ENCODE results near the gene NLK.
"Not testable (repeated sequence)": the region's sequence is repeated elsewhere in the genome, so short reads cannot be mapped to it uniquely, and the experiment has no call there.

NLK gene

GRCh38 chr17:28042657-28042720 lies at the start of gene NLK:
Gene NLK (plus strand): TSS chr17:28042677. CDS start chr17:28042874, 197 bp downstream.
- Histone ChIP-seq H3K9me3 (ENCODE audit: control insufficient read depth in 2 of 2, low read length in 2 of 2) (no peaks in the 10 kb centered on the region), H3K4me3 (ENCODE audit: low read length in 2 of 2) (peak within 1 kb of the TSS; percentile 61 to 84), H3K9ac (ENCODE audit: low read length in 2 of 2) (peak within 1 kb of the TSS; percentile 64 to 76), H3K27me3 (ENCODE audit: control insufficient read depth in 1 of 2, insufficient read depth in 2 of 2, low read length in 2 of 2) (no peaks in the 10 kb centered on the region), H3K4me1 (ENCODE audit: control insufficient read depth, insufficient read depth, low read length) (peaks cover 10% of the 10 kb centered on the region), H3K36me3 (ENCODE audit: control insufficient read depth in 2 of 2, insufficient read depth in 2 of 2, low read length in 2 of 2) (no peaks in the 10 kb centered on the region), H3K27ac (ENCODE audit: low read length) (peak within 1 kb of the TSS; percentile 46)

GRCh38 chr17:27993161-27993695 lies 49.2 kb upstream of the NLK start:
- Histone ChIP-seq H3K4me1 (ENCODE audit: control insufficient read depth, insufficient read depth, low read length) (no peaks in the 10 kb centered on the region), H3K36me3 (ENCODE audit: control insufficient read depth in 2 of 2, insufficient read depth in 2 of 2, low read length in 2 of 2) (no peaks in the 10 kb centered on the region), H3K27me3 (ENCODE audit: control insufficient read depth in 1 of 2, insufficient read depth in 2 of 2, low read length in 2 of 2) (no peaks in the 10 kb centered on the region), H3K27ac (ENCODE audit: low read length) (no peak overlapping the region), H3K4me3 (ENCODE audit: low read length in 2 of 2) (no peak overlapping the region), H3K9me3 (ENCODE audit: control insufficient read depth in 2 of 2, low read length in 2 of 2) (no peaks in the 10 kb centered on the region), H3K9ac (ENCODE audit: low read length in 2 of 2) (no peak overlapping the region)

GRCh38 chr17:27993723-27994310 lies 48.7 kb upstream of the NLK start:
- H3K9me3 ChIP-seq (ENCODE audit: control insufficient read depth in 2 of 2, low read length in 2 of 2) = no peaks in the 10 kb centered on the region
- H3K4me3 ChIP-seq (ENCODE audit: low read length in 2 of 2) = no peak overlapping the region
- no peaks in the 10 kb centered on the region for H3K4me1 ChIP-seq (ENCODE audit: control insufficient read depth, insufficient read depth, low read length)
- no peak overlapping the region for H3K9ac ChIP-seq (ENCODE audit: low read length in 2 of 2)
- H3K36me3 ChIP-seq (ENCODE audit: control insufficient read depth in 2 of 2, insufficient read depth in 2 of 2, low read length in 2 of 2) = no peaks in the 10 kb centered on the region
- no peak overlapping the region for H3K27ac ChIP-seq (ENCODE audit: low read length)
- H3K27me3 ChIP-seq (ENCODE audit: control insufficient read depth in 1 of 2, insufficient read depth in 2 of 2, low read length in 2 of 2) = peaks cover 0 to 1% of the 10 kb centered on the region in 2 donors

- H3K36me3 ChIP-seq (ENCODE audit: control insufficient read depth in 2 of 2, insufficient read depth in 2 of 2, low read length in 2 of 2) = no peaks in the 10 kb centered on the region
- H3K4me1 ChIP-seq (ENCODE audit: control insufficient read depth, insufficient read depth, low read length) = no peaks in the 10 kb centered on the region
- H3K27ac ChIP-seq (ENCODE audit: low read length) = no peak overlapping the region
- peaks cover 0 to 2% of the 10 kb centered on the region in 2 donors for H3K27me3 ChIP-seq (ENCODE audit: control insufficient read depth in 1 of 2, insufficient read depth in 2 of 2, low read length in 2 of 2)
- no peak overlapping the region for H3K9ac ChIP-seq (ENCODE audit: low read length in 2 of 2)
- H3K9me3 ChIP-seq (ENCODE audit: control insufficient read depth in 2 of 2, low read length in 2 of 2) = no peaks in the 10 kb centered on the region
- H3K4me3 ChIP-seq (ENCODE audit: low read length in 2 of 2) = no peak overlapping the region
Measured at GRCh38 chr17:27994586-27994985, 47.9 kb upstream of the NLK start.

GRCh38 chr17:27995554-27995953 lies 46.9 kb upstream of the NLK start:
- peaks cover 0 to 3% of the 10 kb centered on the region in 2 donors for H3K27me3 ChIP-seq (ENCODE audit: control insufficient read depth in 1 of 2, insufficient read depth in 2 of 2, low read length in 2 of 2)
- H3K4me3 ChIP-seq (ENCODE audit: low read length in 2 of 2) = no peak overlapping the region
- no peak overlapping the region for H3K9ac ChIP-seq (ENCODE audit: low read length in 2 of 2)
- H3K4me1 ChIP-seq (ENCODE audit: control insufficient read depth, insufficient read depth, low read length) = no peaks in the 10 kb centered on the region
- H3K27ac ChIP-seq (ENCODE audit: low read length) = no peak overlapping the region
- no peaks in the 10 kb centered on the region for H3K9me3 ChIP-seq (ENCODE audit: control insufficient read depth in 2 of 2, low read length in 2 of 2)
- H3K36me3 ChIP-seq (ENCODE audit: control insufficient read depth in 2 of 2, insufficient read depth in 2 of 2, low read length in 2 of 2) = no peaks in the 10 kb centered on the region

GRCh38 chr17:27996202-27997043 lies 46.1 kb upstream of the NLK start:
- no peaks in the 10 kb centered on the region for H3K9me3 ChIP-seq (ENCODE audit: control insufficient read depth in 2 of 2, low read length in 2 of 2)
- no peaks in the 10 kb centered on the region for H3K36me3 ChIP-seq (ENCODE audit: control insufficient read depth in 2 of 2, insufficient read depth in 2 of 2, low read length in 2 of 2)
- H3K27me3 ChIP-seq (ENCODE audit: control insufficient read depth in 1 of 2, insufficient read depth in 2 of 2, low read length in 2 of 2) = peaks cover 0 to 5% of the 10 kb centered on the region in 2 donors
- H3K27ac ChIP-seq (ENCODE audit: low read length) = no peak overlapping the region
- H3K4me3 ChIP-seq (ENCODE audit: low read length in 2 of 2) = no peak overlapping the region
- no peak overlapping the region for H3K9ac ChIP-seq (ENCODE audit: low read length in 2 of 2)
- H3K4me1 ChIP-seq (ENCODE audit: control insufficient read depth, insufficient read depth, low read length) = no peaks in the 10 kb centered on the region

GRCh38 chr17:27997044-27997401 lies 45.5 kb upstream of the NLK start:
- H3K4me3 ChIP-seq (ENCODE audit: low read length in 2 of 2) = no peak overlapping the region
- no peak overlapping the region for H3K9ac ChIP-seq (ENCODE audit: low read length in 2 of 2)
- peaks cover 0 to 2% of the 10 kb centered on the region in 2 donors for H3K9me3 ChIP-seq (ENCODE audit: control insufficient read depth in 2 of 2, low read length in 2 of 2)
- H3K36me3 ChIP-seq (ENCODE audit: control insufficient read depth in 2 of 2, insufficient read depth in 2 of 2, low read length in 2 of 2) = no peaks in the 10 kb centered on the region
- peaks cover 0 to 5% of the 10 kb centered on the region in 2 donors for H3K27me3 ChIP-seq (ENCODE audit: control insufficient read depth in 1 of 2, insufficient read depth in 2 of 2, low read length in 2 of 2)
- no peak overlapping the region for H3K27ac ChIP-seq (ENCODE audit: low read length)
- no peaks in the 10 kb centered on the region for H3K4me1 ChIP-seq (ENCODE audit: control insufficient read depth, insufficient read depth, low read length)

- H3K9me3 ChIP-seq (ENCODE audit: control insufficient read depth in 2 of 2, low read length in 2 of 2) = peaks cover 0 to 2% of the 10 kb centered on the region in 2 donors
- no peaks in the 10 kb centered on the region for H3K36me3 ChIP-seq (ENCODE audit: control insufficient read depth in 2 of 2, insufficient read depth in 2 of 2, low read length in 2 of 2)
- H3K4me1 ChIP-seq (ENCODE audit: control insufficient read depth, insufficient read depth, low read length) = no peaks in the 10 kb centered on the region
- H3K27ac ChIP-seq (ENCODE audit: low read length) = no peak overlapping the region
- no peak overlapping the region for H3K9ac ChIP-seq (ENCODE audit: low read length in 2 of 2)
- no peak overlapping the region for H3K4me3 ChIP-seq (ENCODE audit: low read length in 2 of 2)
- H3K27me3 ChIP-seq (ENCODE audit: control insufficient read depth in 1 of 2, insufficient read depth in 2 of 2, low read length in 2 of 2) = peaks cover 0 to 5% of the 10 kb centered on the region in 2 donors
Measured at GRCh38 chr17:27997522-27997921, 45.0 kb upstream of the NLK start.

GRCh38 chr17:28001149-28001548 lies 41.3 kb upstream of the NLK start:
- Histone ChIP-seq H3K4me3 (ENCODE audit: low read length in 2 of 2) (no peak overlapping the region), H3K4me1 (ENCODE audit: control insufficient read depth, insufficient read depth, low read length) (no peaks in the 10 kb centered on the region), H3K27me3 (ENCODE audit: control insufficient read depth in 1 of 2, insufficient read depth in 2 of 2, low read length in 2 of 2) (peaks cover 0 to 5% of the 10 kb centered on the region in 2 donors), H3K27ac (ENCODE audit: low read length) (no peak overlapping the region), H3K36me3 (ENCODE audit: control insufficient read depth in 2 of 2, insufficient read depth in 2 of 2, low read length in 2 of 2) (no peaks in the 10 kb centered on the region), H3K9me3 (ENCODE audit: control insufficient read depth in 2 of 2, low read length in 2 of 2) (peaks cover 0 to 2% of the 10 kb centered on the region in 2 donors), H3K9ac (ENCODE audit: low read length in 2 of 2) (no peak overlapping the region)

- no peaks in the 10 kb centered on the region for H3K36me3 ChIP-seq (ENCODE audit: control insufficient read depth in 2 of 2, insufficient read depth in 2 of 2, low read length in 2 of 2)
- peaks cover 0 to 3% of the 10 kb centered on the region in 2 donors for H3K27me3 ChIP-seq (ENCODE audit: control insufficient read depth in 1 of 2, insufficient read depth in 2 of 2, low read length in 2 of 2)
- H3K4me3 ChIP-seq (ENCODE audit: low read length in 2 of 2) = no peak overlapping the region
- H3K9ac ChIP-seq (ENCODE audit: low read length in 2 of 2) = no peak overlapping the region
- peaks cover 0 to 2% of the 10 kb centered on the region in 2 donors for H3K9me3 ChIP-seq (ENCODE audit: control insufficient read depth in 2 of 2, low read length in 2 of 2)
- H3K27ac ChIP-seq (ENCODE audit: low read length) = no peak overlapping the region
- H3K4me1 ChIP-seq (ENCODE audit: control insufficient read depth, insufficient read depth, low read length) = no peaks in the 10 kb centered on the region
Measured at GRCh38 chr17:28004344-28004743, 38.1 kb upstream of the NLK start.

GRCh38 chr17:28007925-28008324 lies 34.6 kb upstream of the NLK start:
- not testable (repeated sequence) for H3K4me3 ChIP-seq (ENCODE audit: low read length in 2 of 2); H3K4me1 ChIP-seq (ENCODE audit: control insufficient read depth, insufficient read depth, low read length); H3K9me3 ChIP-seq (ENCODE audit: control insufficient read depth in 2 of 2, low read length in 2 of 2); H3K9ac ChIP-seq (ENCODE audit: low read length in 2 of 2); H3K27me3 ChIP-seq (ENCODE audit: control insufficient read depth in 1 of 2, insufficient read depth in 2 of 2, low read length in 2 of 2); H3K36me3 ChIP-seq (ENCODE audit: control insufficient read depth in 2 of 2, insufficient read depth in 2 of 2, low read length in 2 of 2); H3K27ac ChIP-seq (ENCODE audit: low read length)

Data from stomach smooth muscle (tissue), 2 donors.